HCEC 1CT (cell line): ENCODE measurements around the gene METTL18.
"Not testable (repeated sequence)": the region's sequence is repeated elsewhere in the genome, so short reads cannot be mapped to it uniquely, and the experiment has no call there.

Source experiments
- DNase-seq: peaks from one replicate; pipeline ENCODE4 v3.0.0-alpha.2; 2017

METTL18 gene

GRCh38 chr1:169794530-169795416 is at the start of gene METTL18:
TSS of gene METTL18 (minus strand) at chr1:169794907. CDS start at chr1:169793695, 1,212 bp downstream.
- DNase-seq: peak; percentile 92

GRCh38 chr1:169838942-169839341 is 44.2 kb upstream of the METTL18 start:
- DNase-seq: no peak

GRCh38 chr1:169836198-169836597 is 41.5 kb upstream of the METTL18 start:
- no peak for DNase-seq

DNA sequence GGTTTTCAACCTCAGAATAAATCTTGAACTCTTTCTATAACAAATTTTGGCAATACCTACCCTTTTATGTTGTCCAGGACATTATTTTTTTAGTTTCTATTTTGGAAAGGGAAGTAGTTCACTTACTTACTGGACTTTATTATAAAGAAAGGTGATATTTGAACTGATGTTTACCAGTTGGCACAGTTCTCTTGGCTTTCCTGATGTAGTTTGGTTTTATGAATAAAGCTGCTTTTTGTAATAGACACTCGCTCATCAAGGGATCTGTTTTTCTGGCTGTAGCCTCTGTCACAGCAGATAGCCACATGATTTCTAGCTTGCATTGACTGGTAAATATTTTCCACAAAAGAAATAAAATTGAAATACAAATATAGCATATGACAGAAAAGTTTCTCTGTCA is 40.9 kb upstream of the METTL18 start:
- no peak for DNase-seq

DNA sequence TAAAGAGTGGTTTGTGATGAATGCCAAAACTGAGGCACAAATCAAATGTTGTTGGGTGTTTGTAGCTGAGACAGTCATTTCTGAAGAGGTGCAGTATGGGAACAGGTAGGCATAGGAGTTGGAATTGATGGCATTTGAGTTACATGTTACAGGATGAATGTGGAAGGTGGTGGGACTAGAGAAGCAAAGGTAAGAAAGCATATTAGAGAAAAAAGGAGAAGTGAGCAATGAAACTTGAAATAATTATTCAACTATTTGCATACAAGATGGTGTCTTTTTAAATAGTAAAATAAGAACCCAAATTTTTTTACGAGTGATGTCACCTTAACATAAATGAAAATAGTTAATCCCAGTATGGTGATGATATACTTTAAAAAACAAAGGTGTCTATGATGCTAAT is 40.2 kb upstream of the METTL18 start:
- DNase-seq: no peak

DNA sequence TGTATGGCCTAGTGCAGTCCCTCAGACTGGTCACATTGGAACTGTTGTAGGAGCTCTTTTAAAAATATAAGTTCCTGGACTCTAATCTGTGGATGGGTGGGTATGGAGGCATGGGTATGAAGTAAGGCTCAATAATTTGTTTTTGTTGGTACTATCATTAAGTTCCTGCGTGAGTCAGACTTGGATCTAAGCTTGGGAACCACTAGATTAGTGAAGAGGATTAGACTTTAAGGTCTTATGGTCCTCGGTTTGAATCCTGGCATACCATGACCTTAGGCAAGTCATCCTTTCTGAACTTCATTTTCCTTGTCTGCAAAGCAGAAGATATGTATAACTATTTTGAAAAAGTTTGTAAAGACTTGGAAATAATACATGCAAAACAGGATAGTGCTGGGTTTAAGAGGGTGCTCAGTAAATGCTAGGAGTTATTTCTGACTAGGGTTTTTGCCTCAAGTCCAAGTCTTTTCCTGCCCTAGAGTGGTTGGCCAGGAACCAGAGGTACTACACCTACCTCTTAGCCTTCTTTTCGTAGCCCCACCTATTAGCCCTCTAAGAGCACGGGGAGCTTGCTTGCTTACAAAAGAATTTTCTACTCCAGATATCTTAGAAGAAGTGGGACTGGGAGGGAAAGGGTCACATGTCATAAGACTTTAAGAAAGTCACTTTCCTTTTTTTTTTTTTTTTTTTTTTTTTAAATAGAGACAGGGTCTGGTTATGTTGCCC is 38.6 kb upstream of the METTL18 start:
- no peak for DNase-seq

DNA sequence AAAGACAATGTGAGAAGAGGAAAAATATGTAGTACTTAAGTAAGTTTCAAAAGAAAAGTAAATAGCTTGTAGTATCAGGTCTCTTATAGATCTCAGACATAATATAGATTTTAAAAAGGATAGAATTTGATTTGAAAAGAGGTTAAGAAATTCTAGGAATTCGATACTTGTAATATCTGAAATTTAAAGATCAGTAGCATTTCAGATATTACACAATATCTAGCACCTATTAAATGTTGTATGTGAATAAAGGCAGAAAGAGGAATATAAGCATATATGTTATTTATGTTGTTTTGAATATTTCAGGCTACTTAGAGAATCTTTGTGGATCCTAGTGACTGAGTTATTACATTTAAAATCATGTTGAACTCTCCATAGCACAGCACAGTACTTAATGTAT is 35.0 kb upstream of the METTL18 start:
- DNase-seq: no peak

- no peak for DNase-seq
Observed at GRCh38 chr1:169824153-169824552, 29.4 kb upstream of the METTL18 start.

DNA sequence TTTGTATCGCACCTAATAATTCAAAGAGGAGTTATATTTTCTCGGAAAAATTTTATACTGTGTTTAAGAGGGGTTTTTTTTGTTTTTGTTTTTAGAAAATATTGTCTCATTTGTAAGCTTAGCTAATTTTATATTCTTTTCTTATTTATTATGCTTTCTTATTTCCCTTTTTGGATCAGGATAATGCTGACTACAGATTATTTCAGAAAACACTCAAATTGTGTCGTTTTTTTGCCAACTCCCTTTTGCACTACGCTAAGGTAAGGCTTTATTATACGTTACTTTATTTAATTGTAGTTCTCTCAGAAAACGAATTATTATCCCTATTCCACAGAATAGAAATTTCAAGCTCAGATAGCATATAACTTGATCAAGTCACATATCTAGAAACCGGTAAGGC is 26.8 kb upstream of the METTL18 start:
- no peak for DNase-seq

- no peak for DNase-seq
Observed at GRCh38 chr1:169816617-169817016, 21.9 kb upstream of the METTL18 start.

- DNase-seq: no peak
Observed at GRCh38 chr1:169814265-169814664, 19.6 kb upstream of the METTL18 start.

DNA sequence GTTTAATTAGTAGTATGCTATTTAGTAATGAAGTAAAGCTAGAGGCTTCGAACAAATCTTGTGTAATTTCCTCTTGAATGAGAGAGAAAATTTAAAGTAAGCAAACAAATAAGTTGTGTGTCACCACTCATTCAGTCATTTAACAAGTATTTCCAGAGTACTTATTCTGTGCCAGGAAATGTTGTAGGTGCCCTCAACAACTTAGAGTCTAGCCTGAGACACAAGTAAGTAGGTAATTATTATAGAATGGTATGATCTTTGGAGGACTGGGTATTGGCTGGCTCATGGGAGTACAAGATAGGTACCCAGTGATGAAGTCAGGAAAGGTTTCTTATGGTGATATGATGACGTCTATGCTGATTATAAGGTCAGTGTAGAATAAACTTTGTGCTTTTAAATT is 17.4 kb upstream of the METTL18 start:
- DNase-seq: no peak

- DNase-seq: not testable (repeated sequence)
Observed at GRCh38 chr1:169811418-169812035, 16.8 kb upstream of the METTL18 start.

DNA sequence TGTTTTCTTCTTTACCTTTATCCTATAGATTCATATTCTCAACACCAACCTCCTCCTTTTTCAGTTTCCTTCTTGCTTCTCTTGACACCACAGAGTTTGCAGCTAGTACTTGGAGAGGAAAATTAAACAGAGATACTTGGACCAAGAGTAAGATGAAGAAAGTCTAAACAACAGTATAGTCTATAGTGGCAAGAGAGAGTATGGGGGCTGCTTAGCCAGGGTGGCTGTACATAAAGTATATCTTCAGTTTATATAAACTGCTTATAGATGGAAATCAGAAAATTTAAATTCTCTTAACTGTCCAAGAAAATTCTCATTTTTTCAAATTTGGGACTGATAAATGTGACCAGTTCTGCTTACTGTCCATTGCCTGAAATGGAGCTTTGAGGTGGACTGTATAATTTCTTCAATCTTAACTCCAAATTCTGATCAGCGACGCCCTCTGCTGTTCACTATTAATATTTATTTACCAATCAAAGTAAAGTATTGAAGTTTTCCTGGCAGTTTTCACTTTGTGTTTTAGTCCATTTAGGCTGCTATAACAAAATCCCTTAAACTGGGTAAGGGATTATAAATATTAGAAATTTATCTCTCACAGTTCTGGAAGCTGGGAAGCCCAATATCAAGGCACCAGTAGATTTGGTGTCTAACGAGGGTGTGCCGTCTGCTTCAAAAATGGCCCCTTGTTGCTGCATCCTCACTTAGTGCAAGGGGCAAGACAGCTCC is 14.8 kb upstream of the METTL18 start:
- peak; percentile 30 for DNase-seq

- no peak for DNase-seq
Observed at GRCh38 chr1:169804941-169805340, 10.2 kb upstream of the METTL18 start.

DNA sequence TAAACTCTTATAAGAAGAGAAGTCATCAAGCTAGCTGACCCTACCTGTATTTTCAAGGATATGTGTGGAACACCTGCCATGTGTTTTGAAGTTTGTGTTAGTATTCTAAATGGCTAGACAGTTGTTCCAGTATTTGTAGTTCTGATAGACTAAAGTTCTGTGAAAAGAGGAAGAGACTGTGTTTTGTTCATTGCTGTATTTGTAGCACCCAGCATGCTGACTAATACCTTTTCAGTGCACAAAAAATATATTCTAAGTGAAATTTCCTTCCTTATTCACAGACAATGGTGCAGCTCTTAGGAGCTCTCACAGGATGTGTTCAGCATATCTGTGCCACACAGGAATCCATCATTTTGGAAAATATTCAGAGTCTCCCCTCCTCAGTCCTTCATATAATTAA is 8.2 kb upstream of the METTL18 start:
- no peak for DNase-seq

- no peak for DNase-seq
Observed at GRCh38 chr1:169797281-169797680, 2.6 kb upstream of the METTL18 start.

DNA sequence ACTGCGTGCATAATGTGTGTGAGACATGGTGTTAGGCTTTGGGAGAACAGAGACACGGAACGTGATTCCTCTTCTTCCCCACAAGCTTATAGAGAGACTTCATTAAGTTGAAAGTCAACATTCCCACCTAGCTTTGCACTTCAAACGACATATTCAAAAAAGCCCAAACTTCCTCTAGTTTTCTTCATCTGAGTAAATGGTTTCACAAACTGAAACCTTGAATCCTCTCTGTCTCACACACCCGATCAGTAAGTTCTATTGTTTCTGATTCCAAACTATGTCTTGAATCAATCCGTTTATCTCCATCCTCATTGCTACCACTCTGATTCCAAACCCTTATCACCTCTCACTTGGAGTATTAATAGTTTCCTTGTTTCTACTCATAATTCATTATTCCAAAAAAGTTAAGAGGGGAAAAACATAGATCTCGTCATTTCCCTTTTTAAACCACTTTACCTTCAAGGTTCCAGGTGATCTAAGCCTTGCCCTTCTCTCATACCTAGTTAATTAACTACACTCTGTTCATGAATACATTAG is 1.6 kb upstream of the METTL18 start:
- DNase-seq: no peak

GRCh38 chr1:169795687-169796086 is 980 bp upstream of the METTL18 start:
- peak; percentile 17 for DNase-seq

GRCh38 chr1:169793730-169794129 is 977 bp downstream of the METTL18 start:
- no peak for DNase-seq

GRCh38 chr1:169788402-169788801 is 6.3 kb downstream of the METTL18 start:
- no peak for DNase-seq

GRCh38 chr1:169786974-169787373 is 7.7 kb downstream of the METTL18 start:
- DNase-seq: no peak

- no peak for DNase-seq
Observed at GRCh38 chr1:169785267-169785666, 9.4 kb downstream of the METTL18 start.
